Adrenal gland (tissue), 5 donors: Measurements from ENCODE around the gene NDUFB10.

ENCODE experiments used
- POLR2A ChIP-seq, 2 donors: fragments of 450-650 bp; IDR thresholded peaks; one replicate each; pipeline ENCODE4 v1.6.1; 2017; ENCODE audit warnings: antibody characterized with exemption in 2 of 2, mild to moderate bottlenecking in 2 of 2, moderate library complexity in 1 of 2
- TF ChIP-seq, protein P1 (sequence below), 6 experiments: fragments of 450-650 bp in 4 of 6; fragments of 200-600 bp in 2 of 6; sonication (generic) in 1 of 6; IDR thresholded peaks; 1 replicate in 5 of 6; 2 replicates in 1 of 6; pipeline versions ENCODE4 v1.5.1 to v1.8.0; 2016 to 2021; ENCODE audit warnings: antibody characterized with exemption in 6 of 6, mild to moderate bottlenecking in 2 of 6, moderate library complexity in 1 of 6
- donor health status: DM: no; HTN: no; CAD: no.

DNA sequence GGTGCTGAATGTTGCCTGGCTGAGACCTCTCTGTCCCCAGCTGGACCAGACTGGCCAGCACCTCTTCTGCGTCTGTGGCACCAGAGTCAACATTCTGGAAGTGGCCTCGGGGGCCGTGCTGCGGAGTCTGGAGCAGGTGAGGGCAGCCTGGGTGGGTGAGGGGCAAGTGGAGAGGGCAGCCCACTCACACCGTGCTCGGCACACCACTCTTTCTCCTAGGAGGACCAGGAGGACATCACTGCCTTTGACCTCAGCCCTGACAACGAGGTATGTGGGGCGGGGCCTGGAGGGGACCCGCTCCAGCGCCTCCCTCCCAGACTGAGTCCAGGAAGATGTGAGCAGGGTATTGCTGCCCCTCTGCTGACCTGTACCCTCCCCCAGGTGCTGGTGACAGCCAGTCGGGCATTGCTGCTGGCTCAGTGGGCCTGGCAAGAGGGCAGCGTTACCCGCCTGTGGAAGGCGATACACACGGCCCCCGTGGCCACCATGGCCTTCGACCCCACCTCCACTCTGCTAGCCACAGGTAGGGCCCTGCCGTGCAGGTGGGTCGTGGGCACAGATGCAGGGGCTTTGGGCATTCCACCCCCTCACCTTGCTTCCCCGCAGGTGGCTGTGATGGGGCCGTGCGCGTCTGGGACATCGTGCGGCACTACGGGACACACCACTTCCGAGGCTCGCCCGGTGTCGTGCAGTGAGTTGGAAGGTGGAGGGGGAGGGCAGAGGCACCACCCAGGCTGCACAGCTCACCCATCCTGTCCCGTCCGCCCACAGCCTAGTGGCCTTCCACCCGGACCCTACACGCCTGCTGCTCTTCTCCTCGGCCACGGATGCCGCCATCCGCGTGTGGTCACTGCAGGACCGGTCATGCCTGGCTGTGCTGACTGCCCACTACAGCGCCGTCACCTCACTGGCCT is 15.1 kb downstream of the NDUFB10 start:
- TF ChIP-seq, protein P1, sequence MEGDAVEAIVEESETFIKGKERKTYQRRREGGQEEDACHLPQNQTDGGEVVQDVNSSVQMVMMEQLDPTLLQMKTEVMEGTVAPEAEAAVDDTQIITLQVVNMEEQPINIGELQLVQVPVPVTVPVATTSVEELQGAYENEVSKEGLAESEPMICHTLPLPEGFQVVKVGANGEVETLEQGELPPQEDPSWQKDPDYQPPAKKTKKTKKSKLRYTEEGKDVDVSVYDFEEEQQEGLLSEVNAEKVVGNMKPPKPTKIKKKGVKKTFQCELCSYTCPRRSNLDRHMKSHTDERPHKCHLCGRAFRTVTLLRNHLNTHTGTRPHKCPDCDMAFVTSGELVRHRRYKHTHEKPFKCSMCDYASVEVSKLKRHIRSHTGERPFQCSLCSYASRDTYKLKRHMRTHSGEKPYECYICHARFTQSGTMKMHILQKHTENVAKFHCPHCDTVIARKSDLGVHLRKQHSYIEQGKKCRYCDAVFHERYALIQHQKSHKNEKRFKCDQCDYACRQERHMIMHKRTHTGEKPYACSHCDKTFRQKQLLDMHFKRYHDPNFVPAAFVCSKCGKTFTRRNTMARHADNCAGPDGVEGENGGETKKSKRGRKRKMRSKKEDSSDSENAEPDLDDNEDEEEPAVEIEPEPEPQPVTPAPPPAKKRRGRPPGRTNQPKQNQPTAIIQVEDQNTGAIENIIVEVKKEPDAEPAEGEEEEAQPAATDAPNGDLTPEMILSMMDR (IDR thresholded peaks at IDR 0.05), result no peak
- TF ChIP-seq POLR2A (IDR thresholded peaks at IDR 0.05), result no peak
